ENCODE data around the gene CYP1A2.

Gene CYP1A2

DNA sequence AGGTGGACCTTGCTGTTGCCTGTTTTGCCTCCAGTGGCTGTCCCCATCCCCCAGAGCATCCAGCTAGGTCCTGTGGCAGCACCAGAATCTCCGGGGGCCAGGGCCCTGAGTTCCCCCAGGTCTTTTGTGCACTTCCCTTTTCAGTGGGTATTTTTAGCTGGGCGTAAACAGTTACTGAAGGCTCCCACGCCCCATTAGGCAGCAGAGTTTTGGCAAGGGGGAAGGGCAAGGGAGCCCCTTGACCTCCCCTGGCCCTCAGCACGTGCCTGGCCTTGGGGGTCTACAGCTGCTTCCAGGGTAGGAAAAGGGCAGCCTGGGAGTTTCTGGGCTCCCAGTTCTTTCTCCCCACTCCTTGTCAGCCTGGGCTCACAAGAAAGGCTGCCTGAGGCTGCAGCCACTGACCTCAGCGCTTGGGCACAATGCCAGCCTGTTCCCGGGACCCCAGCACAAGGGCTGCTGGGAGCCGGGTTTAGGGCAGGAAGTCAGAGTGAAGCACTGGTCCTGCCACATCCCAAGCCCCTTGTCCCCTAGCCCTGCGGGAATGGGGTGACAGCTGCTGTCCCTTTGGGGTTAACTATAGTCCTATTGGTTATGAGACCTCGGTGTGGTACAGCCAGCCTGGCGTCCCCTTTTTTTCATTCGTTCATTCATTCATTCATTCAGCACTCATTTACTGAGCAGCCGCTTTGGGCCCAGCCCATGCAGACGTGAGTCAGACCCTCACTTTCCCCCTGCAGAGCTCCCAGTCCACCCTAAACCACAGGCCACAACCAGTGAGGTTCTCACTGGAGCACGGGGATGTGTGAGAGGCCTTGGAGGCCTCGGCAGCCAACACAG lies 41.7 kb downstream of the CYP1A2 start:
- no peak for DNase-seq (ENCODE audit: low read depth)

DNA sequence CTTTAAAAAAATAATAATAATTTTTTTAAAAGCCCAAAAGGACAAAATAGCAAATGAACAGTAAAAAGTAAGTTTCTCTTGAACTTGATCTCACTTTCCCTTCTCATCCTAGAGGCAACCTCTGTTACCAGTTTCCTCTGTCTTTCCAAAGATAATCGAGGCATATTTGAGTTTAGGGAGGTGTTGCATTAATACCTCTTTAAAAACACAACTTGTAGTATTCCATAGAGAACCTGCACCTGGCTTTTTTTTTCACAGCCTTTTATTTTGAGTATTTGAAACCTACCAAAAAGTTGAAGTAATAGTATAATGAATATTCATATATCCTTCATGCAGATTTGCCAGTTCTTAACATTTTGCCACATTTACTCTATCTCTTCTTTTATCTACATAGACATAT lies 42.4 kb downstream of the CYP1A2 start:
- DNase-seq (ENCODE audit: low read depth), result no peak

DNA sequence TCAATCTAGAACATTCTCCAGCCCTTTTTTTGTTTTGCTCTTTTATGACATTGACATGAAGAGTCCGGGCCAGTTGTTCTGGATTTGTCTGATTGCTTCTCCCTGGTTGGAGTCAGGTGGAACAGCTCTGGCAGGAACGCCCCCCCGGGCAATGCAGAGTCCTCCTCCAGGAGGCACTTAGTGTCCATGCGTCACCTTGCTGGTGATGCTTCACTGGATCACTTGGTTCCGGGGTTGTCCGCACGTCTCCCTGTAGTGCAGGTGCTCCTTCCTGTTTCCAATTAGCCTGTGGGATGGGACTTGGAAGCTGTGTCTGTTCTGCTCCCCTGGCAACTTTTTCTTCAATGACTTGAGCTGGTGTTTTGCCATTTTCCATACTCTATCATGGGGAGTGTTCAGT lies 43.0 kb downstream of the CYP1A2 start:
- no peak for DNase-seq (ENCODE audit: low read depth)

DNA sequence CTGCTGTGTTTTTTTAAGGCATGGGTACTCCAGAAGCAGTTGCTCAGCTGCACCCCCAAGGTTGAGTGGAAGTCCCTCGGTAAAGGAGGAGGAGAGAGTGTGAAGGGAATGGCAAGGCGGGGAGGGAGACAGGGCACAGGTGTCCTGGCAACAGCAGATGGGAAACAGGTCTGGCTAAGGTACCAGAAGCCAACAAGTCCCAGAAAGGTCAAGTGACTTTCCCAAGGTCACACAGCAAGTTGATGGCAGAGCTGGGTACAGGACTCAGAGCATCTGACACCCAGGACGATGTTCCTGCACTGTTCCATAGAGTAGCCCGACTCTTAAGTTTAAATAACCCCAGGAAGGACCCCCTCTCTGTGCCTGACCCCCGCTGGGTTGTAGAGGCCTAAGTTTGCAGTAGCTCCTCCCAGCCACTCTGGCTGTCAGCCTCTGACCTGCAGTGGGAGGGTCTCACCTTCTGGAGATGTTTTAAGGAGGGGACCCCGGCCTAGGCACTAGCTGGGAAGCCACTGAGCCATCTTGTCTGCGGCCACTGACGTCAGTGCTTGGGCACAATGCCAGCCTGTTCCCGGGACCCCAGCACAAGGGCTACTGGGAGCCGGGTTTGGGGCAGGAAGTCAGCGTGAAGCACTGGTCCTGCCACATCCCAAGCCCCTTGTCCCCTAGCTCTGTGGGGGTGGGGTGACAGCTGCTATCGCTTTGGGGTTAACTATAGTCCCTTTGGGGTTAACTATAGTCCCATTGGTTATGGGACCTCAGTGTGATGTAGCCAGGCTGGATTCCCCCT lies 43.8 kb downstream of the CYP1A2 start:
- no peak for DNase-seq (ENCODE audit: low read depth)

DNA sequence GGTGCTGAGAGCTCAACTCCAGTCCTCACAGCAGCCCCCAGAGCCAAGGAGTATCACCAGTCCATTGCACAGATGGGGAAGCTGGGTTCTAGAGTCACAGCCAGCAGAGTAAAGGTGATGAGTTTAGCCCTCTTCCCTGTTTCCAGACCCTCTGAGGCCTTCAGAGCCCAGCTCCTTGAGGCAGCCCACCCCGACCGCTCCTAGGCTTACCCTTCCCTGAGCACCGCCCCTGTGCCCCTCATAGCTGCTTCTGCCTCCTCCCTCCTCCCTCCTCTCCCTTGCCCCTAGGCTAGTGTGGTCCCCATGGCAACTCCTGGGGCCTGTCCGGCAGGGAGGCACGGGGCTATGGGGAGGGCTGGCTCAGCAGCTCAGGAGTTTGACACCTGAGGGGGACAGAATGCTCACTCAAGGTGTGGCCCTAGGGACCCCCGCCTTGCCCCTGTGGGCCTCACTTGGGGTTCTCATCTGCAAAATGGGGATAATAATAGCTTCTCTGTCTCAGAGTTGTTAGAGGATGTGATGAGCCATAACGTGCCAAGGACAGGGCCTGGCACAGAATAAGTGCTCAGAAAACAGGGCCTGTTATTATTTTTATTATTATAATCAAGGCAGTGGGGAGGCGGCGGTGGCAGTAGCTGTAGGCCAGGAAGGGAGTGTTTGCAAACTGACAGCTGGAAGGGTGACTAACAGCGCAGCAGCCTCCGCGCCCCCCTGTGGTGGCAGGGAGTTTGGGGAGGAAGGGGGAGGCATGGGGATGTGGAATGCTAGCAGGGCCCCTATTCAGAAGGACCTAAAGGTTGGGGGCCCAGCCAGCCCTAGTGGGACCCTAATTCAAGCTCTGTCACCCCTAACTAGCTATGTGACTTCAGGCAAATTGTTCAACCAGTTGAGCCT lies 44.7 kb downstream of the CYP1A2 start:
- no peak for DNase-seq (ENCODE audit: low read depth)

DNA sequence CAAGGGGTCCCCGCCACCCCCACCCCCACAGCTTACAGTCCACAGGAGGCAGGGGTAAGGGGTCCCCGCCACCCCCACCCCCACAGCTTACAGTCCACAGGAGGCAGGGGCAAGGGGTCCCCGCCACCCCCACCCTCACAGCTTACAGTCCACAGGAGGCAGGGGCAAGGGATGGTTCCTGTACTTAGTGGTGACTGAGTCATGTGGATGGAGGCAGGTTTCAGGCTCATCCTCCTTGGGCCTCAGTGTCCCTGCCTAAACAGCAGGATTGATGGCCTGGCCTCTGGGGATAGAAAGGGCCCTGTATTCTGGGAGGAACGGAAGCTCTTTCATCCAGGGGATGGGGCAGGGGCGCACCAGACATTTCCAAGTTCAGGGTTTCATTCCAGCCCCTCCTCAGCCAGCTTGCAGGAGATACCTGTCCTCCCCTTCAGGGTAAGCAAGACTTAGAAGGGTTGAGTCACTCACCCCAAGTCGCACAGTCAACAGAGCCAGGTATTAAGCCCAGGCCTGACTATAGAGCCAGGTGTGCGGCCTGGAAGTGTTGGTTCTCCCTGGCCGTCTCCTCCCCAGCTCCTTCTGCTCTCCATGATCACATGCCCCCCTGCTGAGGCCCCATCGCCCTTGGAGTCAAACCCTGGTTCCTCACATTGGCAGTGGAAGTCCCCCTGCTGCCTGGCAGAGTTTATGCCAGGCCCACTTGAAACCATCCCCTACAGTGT lies 45.8 kb downstream of the CYP1A2 start:
- DNase-seq (ENCODE audit: low read depth), result no peak

DNA sequence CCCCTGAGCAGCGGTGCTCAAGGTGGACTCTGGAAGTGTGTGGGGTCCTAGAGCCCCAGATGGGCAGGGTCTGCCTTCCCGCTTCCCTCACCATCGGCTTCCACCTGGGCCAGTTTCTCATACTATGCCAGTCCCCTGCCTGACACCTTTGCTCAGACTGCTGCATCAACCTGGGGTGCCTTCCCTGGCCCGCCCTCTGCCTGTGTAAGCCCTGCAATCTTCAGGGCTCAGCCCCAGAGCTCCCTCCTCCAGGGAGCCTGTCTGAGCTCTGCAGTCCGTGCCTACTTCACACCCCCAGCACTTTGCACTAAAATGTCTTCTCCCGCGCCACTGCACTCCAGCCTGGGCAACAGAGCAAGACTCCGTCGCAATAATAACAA lies 46.3 kb downstream of the CYP1A2 start:
- no peak for DNase-seq (ENCODE audit: low read depth)

DNA sequence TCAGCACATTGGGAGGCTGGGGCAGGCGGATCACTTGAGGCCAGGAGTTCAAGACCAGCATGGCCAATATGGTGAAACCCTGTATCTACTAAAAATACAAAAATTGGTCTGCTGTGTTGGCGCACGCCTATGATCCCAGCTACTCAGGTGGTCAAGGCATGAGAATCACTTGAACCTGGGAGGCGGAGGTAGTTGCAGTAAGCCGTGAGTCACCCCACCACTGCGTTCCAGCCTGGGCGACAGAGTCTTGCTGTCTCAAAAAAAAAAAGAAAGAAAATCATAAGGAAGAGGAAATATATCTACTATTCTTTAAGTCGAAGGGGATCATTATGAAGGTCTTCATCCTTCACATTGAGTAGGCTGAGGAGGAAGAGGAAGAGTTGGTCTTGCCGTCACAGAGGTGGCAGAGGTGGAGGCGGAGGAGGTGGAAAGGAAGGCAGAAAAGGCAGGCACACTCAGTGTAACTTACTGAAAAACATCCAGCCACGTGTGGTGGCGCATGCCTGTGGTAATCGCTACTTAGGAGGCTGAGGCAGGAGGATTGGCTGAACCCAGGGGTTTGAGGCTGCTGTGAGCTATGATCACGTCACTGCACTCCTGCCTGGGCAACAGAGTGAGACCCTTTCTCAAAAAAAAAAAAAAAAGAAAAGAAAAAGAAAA lies 47.5 kb downstream of the CYP1A2 start:
- DNase-seq (ENCODE audit: low read depth), result no peak

DNA sequence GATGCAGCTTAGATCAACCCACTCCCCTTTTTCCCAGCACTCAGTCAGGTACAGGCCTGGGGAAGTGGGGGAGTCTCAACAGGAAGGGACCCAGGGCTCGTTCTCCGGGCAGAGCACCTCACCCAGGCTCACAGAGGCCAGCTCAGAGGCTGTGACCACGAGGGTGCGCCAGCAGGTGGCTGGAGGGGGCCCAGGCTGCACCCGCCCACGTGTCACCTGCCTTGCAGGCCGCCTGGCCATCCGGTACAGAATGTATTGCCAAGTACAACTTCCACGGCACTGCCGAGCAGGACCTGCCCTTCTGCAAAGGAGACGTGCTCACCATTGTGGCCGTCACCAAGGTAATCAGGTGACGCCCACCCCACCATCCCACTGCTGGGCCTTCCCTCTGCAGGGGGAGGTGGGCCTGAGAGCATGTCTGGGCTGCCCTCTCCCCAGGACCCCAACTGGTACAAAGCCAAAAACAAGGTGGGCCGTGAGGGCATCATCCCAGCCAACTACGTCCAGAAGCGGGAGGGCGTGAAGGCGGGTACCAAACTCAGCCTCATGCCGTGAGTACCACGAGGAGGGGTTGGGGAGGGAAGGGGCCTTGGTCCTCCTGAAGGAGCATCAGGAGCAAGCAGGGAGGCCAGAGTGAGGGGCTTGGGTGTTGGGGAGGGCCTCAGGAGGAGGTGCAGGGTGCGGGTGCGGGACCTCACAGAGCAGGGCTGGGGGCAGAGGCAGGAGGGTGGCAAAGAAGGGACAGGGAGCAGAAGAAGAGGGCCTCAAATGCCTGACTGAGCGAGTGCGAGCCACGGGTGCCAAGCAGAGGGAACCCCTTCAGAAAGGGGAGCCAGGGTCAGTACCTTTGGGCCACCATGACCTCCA lies 50.0 kb downstream of the CYP1A2 start:
- no peak for DNase-seq (ENCODE audit: low read depth)

DNA sequence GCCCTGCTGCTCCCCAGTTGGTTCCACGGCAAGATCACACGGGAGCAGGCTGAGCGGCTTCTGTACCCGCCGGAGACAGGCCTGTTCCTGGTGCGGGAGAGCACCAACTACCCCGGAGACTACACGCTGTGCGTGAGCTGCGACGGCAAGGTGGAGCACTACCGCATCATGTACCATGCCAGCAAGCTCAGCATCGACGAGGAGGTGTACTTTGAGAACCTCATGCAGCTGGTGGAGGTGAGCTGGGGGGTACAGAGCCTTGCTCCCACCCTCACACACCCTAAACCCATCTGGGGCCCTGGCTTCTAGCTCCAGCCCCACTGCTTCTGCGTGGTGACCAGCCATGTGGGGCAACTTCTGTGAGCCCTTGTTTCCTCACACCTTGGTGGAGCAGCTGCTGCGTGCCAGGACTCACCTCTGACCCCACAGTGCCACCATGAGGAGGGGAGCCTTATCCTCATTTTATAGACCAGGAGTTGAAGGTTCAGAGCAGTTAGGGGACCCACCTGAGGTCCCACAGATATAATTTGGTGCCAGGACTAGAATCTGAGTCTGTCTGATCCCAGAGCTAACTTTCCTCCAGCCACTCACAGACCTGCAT lies 50.7 kb downstream of the CYP1A2 start:
- DNase-seq (ENCODE audit: low read depth), result no peak

DNA sequence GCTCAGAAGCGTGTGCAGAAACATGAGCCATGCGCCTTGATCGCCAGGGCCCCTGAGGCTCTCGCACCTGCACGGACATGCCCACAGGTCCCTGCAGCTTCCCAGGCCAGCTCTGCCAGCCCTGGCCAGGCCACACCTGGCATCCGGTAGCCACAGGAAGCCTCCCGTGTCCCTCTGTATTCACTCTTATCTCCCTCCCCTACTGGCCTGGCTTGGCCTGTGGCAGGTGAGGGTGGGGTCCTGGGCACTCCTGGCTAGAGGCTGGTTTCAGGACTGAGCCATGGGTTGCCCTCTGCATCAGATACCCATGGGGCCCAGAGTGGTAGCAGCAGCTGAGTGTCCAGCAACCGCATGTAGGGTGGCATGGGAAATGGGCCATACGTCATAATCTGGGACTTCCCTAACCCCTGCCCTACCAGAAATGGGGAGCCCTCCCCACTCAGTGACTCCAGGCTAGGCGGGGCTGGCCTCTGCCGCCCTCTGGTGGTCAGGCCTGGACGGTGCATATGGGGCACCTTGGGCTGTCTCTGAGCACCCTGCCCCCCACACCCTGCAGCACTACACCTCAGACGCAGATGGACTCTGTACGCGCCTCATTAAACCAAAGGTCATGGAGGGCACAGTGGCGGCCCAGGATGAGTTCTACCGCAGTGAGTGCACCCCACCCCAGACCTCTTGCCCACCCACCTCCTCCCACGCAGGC lies 51.4 kb downstream of the CYP1A2 start:
- DNase-seq (ENCODE audit: low read depth), result peak; percentile 77

DNA sequence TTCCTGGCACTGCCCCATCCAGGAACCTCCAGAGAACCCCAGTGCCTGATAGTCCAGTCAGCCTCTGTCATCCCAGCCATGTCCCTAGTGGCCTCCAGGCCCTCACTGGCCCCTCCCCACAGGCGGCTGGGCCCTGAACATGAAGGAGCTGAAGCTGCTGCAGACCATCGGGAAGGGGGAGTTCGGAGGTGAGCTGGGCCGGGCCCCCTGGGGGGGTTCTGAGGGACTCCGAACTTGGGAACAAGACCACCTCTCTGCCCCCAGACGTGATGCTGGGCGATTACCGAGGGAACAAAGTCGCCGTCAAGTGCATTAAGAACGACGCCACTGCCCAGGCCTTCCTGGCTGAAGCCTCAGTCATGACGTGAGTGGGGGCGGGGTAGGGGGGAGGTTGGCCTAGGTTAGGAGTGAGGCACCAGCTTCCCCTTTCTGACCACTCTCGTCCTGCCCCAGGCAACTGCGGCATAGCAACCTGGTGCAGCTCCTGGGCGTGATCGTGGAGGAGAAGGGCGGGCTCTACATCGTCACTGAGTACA lies 52.0 kb downstream of the CYP1A2 start:
- DNase-seq (ENCODE audit: low read depth), result no peak

DNA sequence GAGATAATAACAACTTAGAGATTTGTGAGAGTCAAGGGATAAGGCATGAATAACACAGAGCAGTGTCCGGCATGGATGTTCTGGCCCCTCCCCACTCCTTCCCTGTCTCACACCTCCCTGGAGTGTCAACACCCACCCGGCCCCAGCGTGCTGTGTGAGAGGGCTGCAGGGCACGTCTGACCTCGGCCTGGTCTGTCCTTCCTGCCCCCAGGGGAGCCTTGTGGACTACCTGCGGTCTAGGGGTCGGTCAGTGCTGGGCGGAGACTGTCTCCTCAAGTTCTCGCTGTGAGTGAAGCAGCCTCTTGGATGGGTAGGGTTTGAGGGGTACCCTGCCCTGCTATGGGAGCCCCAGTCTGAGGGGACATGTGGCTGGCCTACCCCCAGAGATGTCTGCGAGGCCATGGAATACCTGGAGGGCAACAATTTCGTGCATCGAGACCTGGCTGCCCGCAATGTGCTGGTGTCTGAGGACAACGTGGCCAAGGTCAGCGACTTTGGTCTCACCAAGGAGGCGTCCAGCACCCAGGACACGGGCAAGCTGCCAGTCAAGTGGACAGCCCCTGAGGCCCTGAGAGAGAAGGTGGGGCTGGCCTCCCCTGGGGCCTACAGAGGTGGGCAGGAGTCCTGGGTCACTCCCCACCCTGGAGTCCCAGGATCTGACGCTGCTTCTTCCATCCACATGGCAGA lies 52.8 kb downstream of the CYP1A2 start:
- no peak for DNase-seq (ENCODE audit: low read depth)

DNA sequence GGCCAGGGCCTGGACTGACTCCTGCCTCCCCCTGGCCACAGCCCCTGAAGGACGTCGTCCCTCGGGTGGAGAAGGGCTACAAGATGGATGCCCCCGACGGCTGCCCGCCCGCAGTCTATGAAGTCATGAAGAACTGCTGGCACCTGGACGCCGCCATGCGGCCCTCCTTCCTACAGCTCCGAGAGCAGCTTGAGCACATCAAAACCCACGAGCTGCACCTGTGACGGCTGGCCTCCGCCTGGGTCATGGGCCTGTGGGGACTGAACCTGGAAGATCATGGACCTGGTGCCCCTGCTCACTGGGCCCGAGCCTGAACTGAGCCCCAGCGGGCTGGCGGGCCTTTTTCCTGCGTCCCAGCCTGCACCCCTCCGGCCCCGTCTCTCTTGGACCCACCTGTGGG lies 53.6 kb downstream of the CYP1A2 start:
- DNase-seq (ENCODE audit: low read depth), result no peak

DNA sequence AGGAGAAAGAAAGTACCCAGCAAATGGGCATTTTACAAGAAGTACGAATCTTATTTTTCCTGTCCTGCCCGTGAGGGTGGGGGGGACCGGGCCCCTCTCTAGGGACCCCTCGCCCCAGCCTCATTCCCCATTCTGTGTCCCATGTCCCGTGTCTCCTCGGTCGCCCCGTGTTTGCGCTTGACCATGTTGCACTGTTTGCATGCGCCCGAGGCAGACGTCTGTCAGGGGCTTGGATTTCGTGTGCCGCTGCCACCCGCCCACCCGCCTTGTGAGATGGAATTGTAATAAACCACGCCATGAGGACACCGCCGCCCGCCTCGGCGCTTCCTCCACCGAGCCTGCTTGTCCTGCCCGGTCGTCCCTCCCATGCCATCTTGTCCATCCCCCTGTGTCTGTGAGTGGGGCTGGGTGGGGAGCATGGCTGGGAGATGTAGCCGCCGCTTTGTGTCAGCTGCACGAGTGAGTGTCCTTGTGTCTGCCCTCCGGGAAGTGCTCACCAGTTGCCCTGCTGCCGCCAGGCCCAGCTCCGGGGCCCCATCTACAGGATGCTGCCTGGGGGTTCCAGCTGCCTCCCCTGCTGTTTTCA lies 54.3 kb downstream of the CYP1A2 start:
- no peak for DNase-seq (ENCODE audit: low read depth)

DNA sequence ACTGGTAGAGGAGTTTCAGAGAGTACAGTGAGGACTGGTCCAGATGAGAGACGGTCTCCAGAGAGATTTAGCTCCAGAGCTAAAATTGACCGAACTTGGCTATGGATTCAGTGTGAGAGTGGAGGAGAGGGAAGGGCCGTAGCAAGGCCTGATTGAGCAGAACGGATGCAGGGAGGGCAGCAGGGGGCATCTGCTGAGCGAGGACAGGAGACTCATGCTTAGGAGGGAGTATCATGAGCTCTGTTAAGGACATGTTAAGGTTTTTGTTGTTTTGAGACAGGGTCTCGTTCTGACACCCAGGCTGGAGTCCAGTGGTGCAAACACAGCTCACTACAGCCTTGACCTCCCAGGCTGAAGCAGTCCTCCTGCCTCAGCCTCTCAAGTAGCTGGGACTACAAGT lies 56.3 kb downstream of the CYP1A2 start:
- no peak for DNase-seq (ENCODE audit: low read depth)

All from stimulated activated CD8-positive, alpha-beta memory T cell treated with anti-CD3 and anti-CD28 coated beads, Interleukin-15, amount 100 ng/mL, for 24 hours (primary cell).